Measurements from ENCODE around the gene COL6A3. TPM values are rescaled to one million over a fixed set of nuclear protein-coding genes. Genes with fewer than 3 reads are reported as not detected.

Gene COL6A3
- total RNA-seq, 2 experiments from 2014 or later = 1.3 TPM

GRCh38 chr2:237319887-237320286 is 94.1 kb downstream of the COL6A3 start:
- H3K27me3 Mint-ChIP-seq = peaks cover 3% of the 10 kb centered on the region
- no peaks in the 10 kb centered on the region for H3K36me3 Mint-ChIP-seq (ENCODE audit: low read depth)
- CTCF ChIA-PET = no interaction called here
- H3K27me3 ChIP-seq (ENCODE audit: control insufficient read depth in 1 of 2, insufficient read depth in 2 of 2, low read length in 2 of 2) = no peaks in the 10 kb centered on the region
- POLR2A ChIA-PET = interaction anchor here (0.6 kb wide), 1 partner anchor 8 kb away, joined by 3 read pairs; no protein-coding TSS in a partner anchor
- no peak overlapping the region for H3K27ac Mint-ChIP-seq
- H3K36me3 ChIP-seq (ENCODE audit: insufficient read depth, low read length) = no peaks in the 10 kb centered on the region
- H3K9me3 ChIP-seq (ENCODE audit: control insufficient read depth in 1 of 2, insufficient read depth in 1 of 2, low read length in 2 of 2) = no peaks in the 10 kb centered on the region
- intact Hi-C loops (cut with DNase I, micrococcal nuclease) = no loop called here
- H3K4me1 Mint-ChIP-seq (ENCODE audit: low read depth) = no peaks in the 10 kb centered on the region
- DNase-seq = no peak
- no peak for ATAC-seq (ENCODE audit: poor library complexity)
- H3K9me3 Mint-ChIP-seq = no peaks in the 10 kb centered on the region
- no peak for TF ChIP-seq CTCF (IDR thresholded peaks at IDR 0.05)
- no peak overlapping the region for H3K27ac ChIP-seq (ENCODE audit: low read depth in 1 of 2, low read length in 2 of 2)
- H3K4me1 ChIP-seq (ENCODE audit: insufficient read depth, low read length) = no peaks in the 10 kb centered on the region
- H3K4me3 ChIP-seq (ENCODE audit: low read length) = no peak overlapping the region
- H3K4me3 Mint-ChIP-seq = no peak overlapping the region

- Histone ChIP-seq H3K27me3 (ENCODE audit: control insufficient read depth in 1 of 2, insufficient read depth in 2 of 2, low read length in 2 of 2) (no peaks in the 10 kb centered on the region), H3K4me1 (ENCODE audit: insufficient read depth, low read length) (no peaks in the 10 kb centered on the region), H3K27ac (ENCODE audit: low read depth in 1 of 2, low read length in 2 of 2) (no peak overlapping the region), H3K36me3 (ENCODE audit: insufficient read depth, low read length) (no peaks in the 10 kb centered on the region), H3K4me3 (ENCODE audit: low read length) (no peak overlapping the region), H3K9me3 (ENCODE audit: control insufficient read depth in 1 of 2, insufficient read depth in 1 of 2, low read length in 2 of 2) (no peaks in the 10 kb centered on the region)
- no peak for ATAC-seq (ENCODE audit: poor library complexity)
- no peak for TF ChIP-seq CTCF (IDR thresholded peaks at IDR 0.05)
- intact Hi-C loops (cut with DNase I, micrococcal nuclease) = no loop called here
- H3K36me3 Mint-ChIP-seq (ENCODE audit: low read depth) = no peaks in the 10 kb centered on the region
- DNase-seq = no peak
- CTCF ChIA-PET = no interaction called here
- POLR2A ChIA-PET = interaction anchor here (0.6 kb wide), 1 partner anchor 8 kb away, joined by 3 read pairs; no protein-coding TSS in a partner anchor
- H3K9me3 Mint-ChIP-seq = no peaks in the 10 kb centered on the region
- H3K4me3 Mint-ChIP-seq = no peak overlapping the region
- H3K27me3 Mint-ChIP-seq = peaks cover 7% of the 10 kb centered on the region
- H3K27ac Mint-ChIP-seq = no peak overlapping the region
- H3K4me1 Mint-ChIP-seq (ENCODE audit: low read depth) = no peaks in the 10 kb centered on the region
Measured at GRCh38 chr2:237319086-237319820, 94.7 kb downstream of the COL6A3 start.

GRCh38 chr2:237316339-237316738 is 97.6 kb downstream of the COL6A3 start:
- Histone ChIP-seq H3K9me3 (ENCODE audit: control insufficient read depth in 1 of 2, insufficient read depth in 1 of 2, low read length in 2 of 2) (no peaks in the 10 kb centered on the region), H3K27me3 (ENCODE audit: control insufficient read depth in 1 of 2, insufficient read depth in 2 of 2, low read length in 2 of 2) (no peaks in the 10 kb centered on the region), H3K4me1 (ENCODE audit: insufficient read depth, low read length) (no peaks in the 10 kb centered on the region), H3K27ac (ENCODE audit: low read depth in 1 of 2, low read length in 2 of 2) (no peak overlapping the region), H3K4me3 (ENCODE audit: low read length) (no peak overlapping the region), H3K36me3 (ENCODE audit: insufficient read depth, low read length) (no peaks in the 10 kb centered on the region)
- H3K4me3 Mint-ChIP-seq = no peak overlapping the region
- no peaks in the 10 kb centered on the region for H3K36me3 Mint-ChIP-seq (ENCODE audit: low read depth)
- intact Hi-C loops (cut with DNase I, micrococcal nuclease) = no loop called here
- no peak for DNase-seq
- H3K27me3 Mint-ChIP-seq = peaks cover 12% of the 10 kb centered on the region
- no peaks in the 10 kb centered on the region for H3K9me3 Mint-ChIP-seq
- H3K4me1 Mint-ChIP-seq (ENCODE audit: low read depth) = no peaks in the 10 kb centered on the region
- CTCF ChIA-PET = no interaction called here
- POLR2A ChIA-PET = no interaction called here
- no peak for TF ChIP-seq CTCF (IDR thresholded peaks at IDR 0.05)
- no peak overlapping the region for H3K27ac Mint-ChIP-seq
- ATAC-seq (ENCODE audit: poor library complexity) = no peak
